OCI-LY3 (cell line): ENCODE results near the gene SPP2.

Experiments
- H2AFZ ChIP-seq: fragments of 200-600, 300-600 bp; shearing (Covaris generic); 2 replicates; pipeline ENCODE4 v1.6.0; 2014; ENCODE audit warnings: antibody characterized with exemption, low read depth, low read length
- H3K27ac ChIP-seq: fragments of 200-600, 300-600 bp; sonication (generic); 2 replicates; pipeline ENCODE4 v1.5.1; 2014; ENCODE audit warnings: mild to moderate bottlenecking, low read length, moderate library complexity, mixed read lengths
- H3K27me3 ChIP-seq: fragments of 200-600, 300-600 bp; sonication (generic); 2 replicates; pipeline ENCODE4 v1.6.1; 2014; ENCODE audit warnings: low read depth, low read length, mixed read lengths
- H3K36me3 ChIP-seq: fragments of 200-600, 300-600 bp; sonication (generic); replicated peaks from 2 replicates; pipeline ENCODE3; 2014; ENCODE audit warnings: low read depth, low read length, mixed read lengths
- H3K4me1 ChIP-seq: fragments of 300-600, 200-600 bp; sonication (generic); 2 replicates; pipeline ENCODE4 v1.6.1; 2014; ENCODE audit warnings: low read length, mixed read lengths
- H3K4me2 ChIP-seq: fragments of 200-600, 300-600 bp; sonication (generic); 2 replicates; pipeline ENCODE4 v1.6.1; 2014; ENCODE audit warnings: low read length, mixed read lengths
- H3K4me3 ChIP-seq: fragments of 300-600, 200-600 bp; sonication (generic); 2 replicates; pipeline ENCODE4 v1.5.1; 2014; ENCODE audit warnings: antibody characterized with exemption, mild to moderate bottlenecking, low read length, moderate library complexity
- H3K79me2 ChIP-seq: fragments of 300-600, 200-600 bp; shearing (Covaris generic); 2 replicates; pipeline ENCODE4 v1.6.1; 2014; ENCODE audit warnings: mild to moderate bottlenecking, low read length, mixed read lengths
- H3K9ac ChIP-seq: fragments of 300-600, 200-600 bp; shearing (Covaris generic); 2 replicates; pipeline ENCODE4 v1.6.0; 2014; ENCODE audit warnings: mild to moderate bottlenecking, low read length, moderate library complexity
- H3K9me3 ChIP-seq: fragments of 200-600, 300-600 bp; shearing (Covaris generic); 2 replicates; pipeline ENCODE4 v1.6.1; 2014; ENCODE audit warnings: low read length, mixed read lengths; ENCODE audit not compliant: insufficient read depth
- H4K20me1 ChIP-seq: fragments of 200-600, 300-600 bp; sonication (generic); 2 replicates; pipeline ENCODE4 v1.6.1; 2016; ENCODE audit warnings: low read length, mixed read lengths; ENCODE audit not compliant: insufficient read depth
- EZH2phosphoT487 ChIP-seq: fragments of 200-600 bp; shearing (Covaris generic); IDR thresholded peaks from 2 replicates; pipeline ENCODE4 v1.6.1; 2018; ENCODE audit warnings: antibody characterized with exemption, mixed run types, low read depth
- TF ChIP-seq, protein P1 (sequence below): fragments of 200-600, 300-600 bp; sonication (generic); IDR thresholded peaks from 2 replicates; pipeline ENCODE4 v1.5.1; 2014; ENCODE audit warnings: antibody characterized with exemption, low read length, low read depth

Gene SPP2

DNA sequence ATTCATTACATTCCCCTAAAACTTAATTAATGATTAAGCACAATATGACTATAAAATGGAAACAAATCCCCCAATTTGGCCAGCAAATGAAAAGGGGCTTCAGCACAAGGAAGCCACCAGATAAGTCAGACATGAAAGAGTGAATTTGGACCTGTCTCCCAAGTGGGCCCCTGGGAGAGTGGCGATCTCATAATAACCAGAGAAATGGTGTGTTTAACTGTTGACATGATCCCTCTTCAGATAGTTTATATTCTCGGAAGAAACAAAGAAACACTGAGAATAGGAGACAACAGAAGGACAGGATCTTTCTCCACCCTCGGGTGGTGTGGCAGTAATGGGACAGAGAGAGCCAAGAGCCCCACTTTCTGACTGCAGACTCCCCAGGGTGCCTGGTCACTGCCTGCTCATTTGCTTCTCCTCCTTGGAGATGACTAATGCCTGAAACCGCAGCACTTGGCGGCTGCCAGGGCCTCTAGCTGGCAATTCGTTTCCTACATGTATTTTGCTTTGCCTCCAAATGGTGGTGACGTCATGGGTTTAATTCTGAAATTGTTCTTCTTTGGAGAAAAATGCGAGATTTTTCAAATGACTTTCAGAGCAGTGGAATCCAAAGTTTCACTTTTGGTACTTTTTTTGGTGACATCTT, 46.4 kb upstream of the SPP2 start:
- H3K79me2 ChIP-seq = no peaks in the 10 kb centered on the region
- H3K36me3 ChIP-seq = no peaks in the 10 kb centered on the region
- H3K9me3 ChIP-seq = no peaks in the 10 kb centered on the region
- H3K27ac ChIP-seq = no peak overlapping the region
- no peak overlapping the region for H2AFZ ChIP-seq
- no peaks in the 10 kb centered on the region for H4K20me1 ChIP-seq
- no peaks in the 10 kb centered on the region for H3K4me1 ChIP-seq
- H3K9ac ChIP-seq = no peak overlapping the region
- H3K4me3 ChIP-seq = no peak overlapping the region
- TF ChIP-seq, protein P1, sequence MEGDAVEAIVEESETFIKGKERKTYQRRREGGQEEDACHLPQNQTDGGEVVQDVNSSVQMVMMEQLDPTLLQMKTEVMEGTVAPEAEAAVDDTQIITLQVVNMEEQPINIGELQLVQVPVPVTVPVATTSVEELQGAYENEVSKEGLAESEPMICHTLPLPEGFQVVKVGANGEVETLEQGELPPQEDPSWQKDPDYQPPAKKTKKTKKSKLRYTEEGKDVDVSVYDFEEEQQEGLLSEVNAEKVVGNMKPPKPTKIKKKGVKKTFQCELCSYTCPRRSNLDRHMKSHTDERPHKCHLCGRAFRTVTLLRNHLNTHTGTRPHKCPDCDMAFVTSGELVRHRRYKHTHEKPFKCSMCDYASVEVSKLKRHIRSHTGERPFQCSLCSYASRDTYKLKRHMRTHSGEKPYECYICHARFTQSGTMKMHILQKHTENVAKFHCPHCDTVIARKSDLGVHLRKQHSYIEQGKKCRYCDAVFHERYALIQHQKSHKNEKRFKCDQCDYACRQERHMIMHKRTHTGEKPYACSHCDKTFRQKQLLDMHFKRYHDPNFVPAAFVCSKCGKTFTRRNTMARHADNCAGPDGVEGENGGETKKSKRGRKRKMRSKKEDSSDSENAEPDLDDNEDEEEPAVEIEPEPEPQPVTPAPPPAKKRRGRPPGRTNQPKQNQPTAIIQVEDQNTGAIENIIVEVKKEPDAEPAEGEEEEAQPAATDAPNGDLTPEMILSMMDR = no peak
- no peak for TF ChIP-seq EZH2phosphoT487
- H3K4me2 ChIP-seq = no peak overlapping the region
- H3K27me3 ChIP-seq = 0 out of 2 replicates have a peak, but pooled peaks cover 3% of the 10 kb centered on the region

DNA sequence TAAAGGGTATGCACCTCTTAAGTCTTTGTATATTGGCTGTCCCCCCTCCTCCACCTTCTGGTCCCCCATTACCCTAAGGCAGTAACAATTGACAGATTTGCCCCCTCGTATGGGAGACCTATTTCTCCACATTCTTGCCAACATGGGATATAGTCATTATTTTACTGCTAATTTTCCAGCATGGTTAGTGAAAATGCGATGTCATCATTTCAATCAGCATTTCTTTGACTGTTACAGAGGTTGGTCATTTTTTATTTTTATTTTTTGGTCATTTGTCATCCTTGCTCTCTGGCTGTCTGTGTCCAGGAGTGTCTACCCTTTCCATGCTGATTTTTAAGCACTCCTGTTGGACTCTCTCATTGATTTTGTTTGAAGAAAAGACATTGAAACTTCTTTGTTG, 45.4 kb upstream of the SPP2 start:
- no peaks in the 10 kb centered on the region for H3K79me2 ChIP-seq

DNA sequence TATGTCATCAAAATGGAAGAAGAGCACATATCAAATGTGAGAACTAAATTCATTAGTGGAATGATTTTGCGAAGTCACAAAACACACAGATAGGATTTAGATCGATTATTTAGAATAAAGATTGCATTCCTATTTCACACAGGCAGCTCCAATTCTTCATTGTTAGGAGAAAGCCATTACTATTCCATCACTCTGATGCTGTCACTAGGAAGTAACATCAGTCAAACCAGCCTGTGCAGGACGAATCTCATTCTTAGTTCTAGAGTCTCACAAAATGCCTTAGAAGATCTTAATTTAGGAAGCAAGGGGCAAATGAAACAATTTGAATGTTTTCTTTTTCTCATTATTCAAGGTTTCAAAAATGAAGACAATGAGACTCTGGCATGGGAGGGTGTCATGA, 44.0 kb upstream of the SPP2 start:
- H3K9ac ChIP-seq = no peak overlapping the region
- TF ChIP-seq, protein P1 = no peak
- no peak for TF ChIP-seq EZH2phosphoT487

More for the DNA sequence above, 45.4 kb upstream of the SPP2 start:
- H3K9me3 ChIP-seq = no peaks in the 10 kb centered on the region
- TF ChIP-seq, protein P1 = no peak
- no peak for TF ChIP-seq EZH2phosphoT487
- no peak overlapping the region for H3K27ac ChIP-seq
- no peak overlapping the region for H2AFZ ChIP-seq
- no peak overlapping the region for H3K9ac ChIP-seq
- H3K36me3 ChIP-seq = no peaks in the 10 kb centered on the region
- H3K27me3 ChIP-seq = 0 out of 2 replicates have a peak, but pooled peaks cover 3% of the 10 kb centered on the region
- no peaks in the 10 kb centered on the region for H3K4me1 ChIP-seq
- H3K4me2 ChIP-seq = no peak overlapping the region
- no peaks in the 10 kb centered on the region for H4K20me1 ChIP-seq
- H3K4me3 ChIP-seq = no peak overlapping the region

DNA sequence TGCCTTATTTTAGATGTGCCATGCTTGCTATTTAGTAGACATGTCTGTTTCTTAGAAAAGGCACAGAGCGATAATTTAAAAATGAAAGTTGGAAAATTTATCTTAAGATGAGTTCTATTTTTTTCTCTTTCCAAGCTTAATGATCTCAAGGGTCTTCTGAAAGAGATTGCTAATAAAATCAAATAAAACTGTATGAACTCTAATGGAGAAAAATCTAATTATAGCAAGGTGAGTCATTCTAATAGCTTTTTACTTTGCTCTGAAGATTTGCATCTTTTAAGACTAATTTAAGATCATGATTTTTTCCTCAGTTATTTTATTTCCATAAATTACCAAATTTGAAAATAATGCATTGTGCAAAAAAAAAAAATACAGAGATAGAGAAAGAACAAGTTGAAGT, 36.1 kb upstream of the SPP2 start:
- Histone ChIP-seq H3K4me3 (no peak overlapping the region), H3K36me3 (no peaks in the 10 kb centered on the region), H2AFZ (no peak overlapping the region), H3K4me1 (no peaks in the 10 kb centered on the region), H3K9ac (no peak overlapping the region), H3K27ac (no peak overlapping the region), H4K20me1 (no peaks in the 10 kb centered on the region), H3K9me3 (no peaks in the 10 kb centered on the region), H3K27me3 (0 out of 2 replicates have a peak, but pooled peaks cover 4% of the 10 kb centered on the region), H3K4me2 (no peak overlapping the region), H3K79me2 (no peaks in the 10 kb centered on the region)
- TF ChIP-seq, protein P1 = no peak
- no peak for TF ChIP-seq EZH2phosphoT487

More for the DNA sequence above, 44.0 kb upstream of the SPP2 start:
- H3K79me2 ChIP-seq = no peaks in the 10 kb centered on the region
- no peak overlapping the region for H3K4me3 ChIP-seq
- no peak overlapping the region for H3K27ac ChIP-seq
- H3K36me3 ChIP-seq = no peaks in the 10 kb centered on the region
- H3K4me1 ChIP-seq = no peaks in the 10 kb centered on the region
- 0 out of 2 replicates have a peak, but pooled peaks cover 3% of the 10 kb centered on the region for H3K27me3 ChIP-seq
- no peaks in the 10 kb centered on the region for H4K20me1 ChIP-seq
- H3K9me3 ChIP-seq = no peaks in the 10 kb centered on the region
- no peak overlapping the region for H2AFZ ChIP-seq
- no peak overlapping the region for H3K4me2 ChIP-seq
